Measurements from ENCODE around the gene DHRS7B.

DNA sequence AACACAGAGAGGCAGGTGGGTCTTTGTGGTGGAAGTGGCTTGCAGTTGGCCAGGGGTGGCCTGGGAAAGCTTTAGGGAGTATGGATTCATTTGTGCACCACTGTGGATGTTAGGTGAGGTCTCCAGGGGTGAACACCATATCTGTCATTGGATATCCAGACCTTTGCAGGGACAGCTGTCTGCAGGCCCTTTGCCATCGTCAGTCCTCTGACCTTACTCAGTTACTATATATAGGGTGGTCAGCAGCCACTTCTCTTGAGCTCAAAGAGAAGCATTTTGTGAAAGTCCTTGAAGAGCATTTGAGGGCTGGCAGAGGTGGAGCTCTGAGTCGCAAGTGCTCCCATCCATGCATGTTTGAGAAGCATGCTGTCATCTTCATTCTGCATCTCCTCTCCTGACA is 46.8 kb downstream of the DHRS7B start:
- no peak for TF ChIP-seq RXRA (IDR thresholded peaks at IDR 0.05)
- TF ChIP-seq, protein P1, sequence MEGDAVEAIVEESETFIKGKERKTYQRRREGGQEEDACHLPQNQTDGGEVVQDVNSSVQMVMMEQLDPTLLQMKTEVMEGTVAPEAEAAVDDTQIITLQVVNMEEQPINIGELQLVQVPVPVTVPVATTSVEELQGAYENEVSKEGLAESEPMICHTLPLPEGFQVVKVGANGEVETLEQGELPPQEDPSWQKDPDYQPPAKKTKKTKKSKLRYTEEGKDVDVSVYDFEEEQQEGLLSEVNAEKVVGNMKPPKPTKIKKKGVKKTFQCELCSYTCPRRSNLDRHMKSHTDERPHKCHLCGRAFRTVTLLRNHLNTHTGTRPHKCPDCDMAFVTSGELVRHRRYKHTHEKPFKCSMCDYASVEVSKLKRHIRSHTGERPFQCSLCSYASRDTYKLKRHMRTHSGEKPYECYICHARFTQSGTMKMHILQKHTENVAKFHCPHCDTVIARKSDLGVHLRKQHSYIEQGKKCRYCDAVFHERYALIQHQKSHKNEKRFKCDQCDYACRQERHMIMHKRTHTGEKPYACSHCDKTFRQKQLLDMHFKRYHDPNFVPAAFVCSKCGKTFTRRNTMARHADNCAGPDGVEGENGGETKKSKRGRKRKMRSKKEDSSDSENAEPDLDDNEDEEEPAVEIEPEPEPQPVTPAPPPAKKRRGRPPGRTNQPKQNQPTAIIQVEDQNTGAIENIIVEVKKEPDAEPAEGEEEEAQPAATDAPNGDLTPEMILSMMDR (IDR thresholded peaks at IDR 0.05; ENCODE audit: low read depth, low read length, missing input control): no peak
- TF ChIP-seq, protein P2, sequence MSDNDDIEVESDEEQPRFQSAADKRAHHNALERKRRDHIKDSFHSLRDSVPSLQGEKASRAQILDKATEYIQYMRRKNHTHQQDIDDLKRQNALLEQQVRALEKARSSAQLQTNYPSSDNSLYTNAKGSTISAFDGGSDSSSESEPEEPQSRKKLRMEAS (IDR thresholded peaks at IDR 0.05): no peak
- no peak for TF ChIP-seq GABPA (IDR thresholded peaks at IDR 0.05 in 1 of 2, conservative IDR thresholded peaks at IDR 0.05 in 1 of 2)
- no peak for TF ChIP-seq YY1 (IDR thresholded peaks at IDR 0.05)
- TF ChIP-seq, protein P3, sequence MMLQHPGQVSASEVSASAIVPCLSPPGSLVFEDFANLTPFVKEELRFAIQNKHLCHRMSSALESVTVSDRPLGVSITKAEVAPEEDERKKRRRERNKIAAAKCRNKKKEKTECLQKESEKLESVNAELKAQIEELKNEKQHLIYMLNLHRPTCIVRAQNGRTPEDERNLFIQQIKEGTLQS (IDR thresholded peaks at IDR 0.05): no peak
- TF ChIP-seq RAD21 (IDR thresholded peaks at IDR 0.05): no peak
- TF ChIP-seq, protein P4, sequence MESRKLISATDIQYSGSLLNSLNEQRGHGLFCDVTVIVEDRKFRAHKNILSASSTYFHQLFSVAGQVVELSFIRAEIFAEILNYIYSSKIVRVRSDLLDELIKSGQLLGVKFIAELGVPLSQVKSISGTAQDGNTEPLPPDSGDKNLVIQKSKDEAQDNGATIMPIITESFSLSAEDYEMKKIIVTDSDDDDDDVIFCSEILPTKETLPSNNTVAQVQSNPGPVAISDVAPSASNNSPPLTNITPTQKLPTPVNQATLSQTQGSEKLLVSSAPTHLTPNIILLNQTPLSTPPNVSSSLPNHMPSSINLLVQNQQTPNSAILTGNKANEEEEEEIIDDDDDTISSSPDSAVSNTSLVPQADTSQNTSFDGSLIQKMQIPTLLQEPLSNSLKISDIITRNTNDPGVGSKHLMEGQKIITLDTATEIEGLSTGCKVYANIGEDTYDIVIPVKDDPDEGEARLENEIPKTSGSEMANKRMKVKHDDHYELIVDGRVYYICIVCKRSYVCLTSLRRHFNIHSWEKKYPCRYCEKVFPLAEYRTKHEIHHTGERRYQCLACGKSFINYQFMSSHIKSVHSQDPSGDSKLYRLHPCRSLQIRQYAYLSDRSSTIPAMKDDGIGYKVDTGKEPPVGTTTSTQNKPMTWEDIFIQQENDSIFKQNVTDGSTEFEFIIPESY (IDR thresholded peaks at IDR 0.05): no peak

Measured in liver (tissue), 3 donors.